NCI-H1048 (cell line): ENCODE results near the gene ARID3C.

ENCODE experiments used
- DNase-seq: peaks from one replicate; lab custom pipeline; 2025; lab: John Stamatoyannopoulos, UW

The ARID3C gene

DNA sequence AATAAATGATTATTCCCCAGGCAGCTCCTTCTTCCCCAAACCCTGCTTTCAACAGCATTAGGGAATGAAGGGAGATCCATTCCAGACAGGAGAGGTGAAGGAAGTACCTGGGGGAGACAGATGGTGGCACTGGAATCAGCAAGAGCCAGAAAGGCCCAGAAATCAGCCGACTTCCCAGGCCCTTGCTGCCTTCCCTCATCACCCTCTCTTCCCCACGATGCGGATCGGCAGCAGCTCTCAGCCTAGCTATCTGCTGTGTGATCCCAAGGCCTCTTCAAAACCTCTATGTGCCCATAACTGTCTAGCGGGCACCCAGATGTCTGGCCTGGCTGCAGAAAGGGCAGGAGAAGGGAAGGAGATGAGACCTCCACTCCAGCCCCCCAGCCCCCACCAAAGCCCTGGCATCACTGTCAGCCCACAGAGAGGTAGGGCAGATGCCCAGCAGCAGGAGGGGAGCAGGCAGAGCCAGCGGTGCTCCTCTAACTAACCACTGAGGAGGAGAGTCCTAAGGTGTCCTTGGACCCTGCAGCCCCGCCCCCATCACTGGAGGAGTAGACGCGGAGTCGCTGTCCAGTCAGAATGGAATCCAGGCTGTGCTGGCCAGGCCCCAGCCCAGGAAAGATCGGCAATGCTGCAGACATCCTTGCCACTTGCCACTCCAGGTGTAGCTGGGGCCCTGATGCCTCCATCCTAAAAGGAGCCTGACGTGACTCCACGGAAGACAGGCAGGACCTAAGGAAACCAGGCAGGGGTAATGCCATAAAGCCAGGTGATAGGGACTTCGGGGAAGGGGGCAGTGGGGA is 52.1 kb downstream of the ARID3C start:
- no peak for DNase-seq

DNA sequence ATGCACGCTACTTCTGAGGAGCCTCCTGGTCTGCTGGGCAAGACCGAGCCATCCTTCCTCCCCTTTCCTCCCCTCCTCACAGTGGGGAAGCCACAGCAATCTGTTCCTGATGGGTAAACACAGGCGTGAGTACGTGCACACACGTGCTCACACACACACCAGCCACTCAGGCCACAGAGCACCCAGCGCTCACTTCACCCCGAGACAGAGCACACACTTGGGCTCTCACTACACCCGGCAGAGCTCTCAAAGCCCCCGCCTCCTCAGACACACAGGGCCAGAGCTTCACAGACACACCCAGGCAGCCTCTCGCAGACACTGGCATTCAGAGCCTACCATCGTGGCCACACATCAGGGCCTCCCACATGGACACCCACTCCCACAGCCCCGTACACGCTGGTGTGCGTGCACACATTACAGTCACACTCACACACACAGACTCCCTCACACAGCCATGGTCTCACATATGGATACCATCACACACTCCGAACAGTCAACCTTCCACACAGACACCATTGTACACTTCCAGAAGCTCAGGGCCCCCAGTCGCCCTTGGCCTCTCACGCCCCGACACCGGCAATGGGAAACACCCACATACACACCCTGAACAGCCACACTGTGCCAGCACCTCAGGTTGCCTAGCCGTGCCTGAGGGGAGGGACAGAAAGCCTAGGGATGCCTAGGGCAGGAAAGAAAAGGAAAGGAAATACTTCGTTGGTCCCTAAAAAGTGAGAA is 52.8 kb downstream of the ARID3C start:
- no peak for DNase-seq

DNA sequence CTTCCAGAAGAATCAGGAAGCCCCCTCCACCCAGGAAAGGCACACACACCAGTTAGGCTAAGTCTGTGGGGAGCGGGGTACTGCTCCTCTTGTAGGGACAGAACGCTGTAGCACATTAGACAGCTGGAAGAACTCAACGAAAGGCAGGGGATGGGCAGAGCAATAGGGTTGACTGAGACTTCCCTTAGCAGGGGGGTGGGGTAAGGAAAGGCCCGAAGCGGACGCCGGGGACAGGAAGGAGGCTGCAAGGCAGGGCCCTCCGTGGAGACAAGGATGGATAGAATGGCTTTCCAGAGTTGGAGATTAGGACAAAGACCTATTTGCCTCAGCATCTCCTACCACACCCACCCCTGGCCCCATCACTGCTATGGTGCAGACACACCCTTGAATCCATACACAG is 53.6 kb downstream of the ARID3C start:
- DNase-seq, result no peak

DNA sequence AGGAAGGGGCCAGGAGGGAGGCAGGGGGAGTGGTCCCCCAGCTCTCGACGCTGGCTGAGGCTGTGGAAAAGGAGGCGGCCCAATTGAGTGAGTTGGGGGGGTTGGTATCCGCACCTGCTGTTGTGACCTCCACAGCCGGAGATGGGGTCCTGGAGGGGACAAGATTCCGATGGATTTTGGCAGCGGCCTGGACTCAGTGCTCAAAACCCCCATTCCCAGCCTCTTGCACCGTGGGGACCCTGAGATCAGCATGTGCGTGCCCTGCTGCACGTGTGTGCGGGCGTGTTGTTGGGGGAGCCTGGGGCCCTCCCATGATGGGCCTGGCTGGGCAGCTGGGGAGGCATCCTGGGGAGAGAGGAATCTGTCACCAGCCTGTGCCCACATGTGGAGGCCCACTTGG is 54.3 kb downstream of the ARID3C start:
- DNase-seq, result no peak

DNA sequence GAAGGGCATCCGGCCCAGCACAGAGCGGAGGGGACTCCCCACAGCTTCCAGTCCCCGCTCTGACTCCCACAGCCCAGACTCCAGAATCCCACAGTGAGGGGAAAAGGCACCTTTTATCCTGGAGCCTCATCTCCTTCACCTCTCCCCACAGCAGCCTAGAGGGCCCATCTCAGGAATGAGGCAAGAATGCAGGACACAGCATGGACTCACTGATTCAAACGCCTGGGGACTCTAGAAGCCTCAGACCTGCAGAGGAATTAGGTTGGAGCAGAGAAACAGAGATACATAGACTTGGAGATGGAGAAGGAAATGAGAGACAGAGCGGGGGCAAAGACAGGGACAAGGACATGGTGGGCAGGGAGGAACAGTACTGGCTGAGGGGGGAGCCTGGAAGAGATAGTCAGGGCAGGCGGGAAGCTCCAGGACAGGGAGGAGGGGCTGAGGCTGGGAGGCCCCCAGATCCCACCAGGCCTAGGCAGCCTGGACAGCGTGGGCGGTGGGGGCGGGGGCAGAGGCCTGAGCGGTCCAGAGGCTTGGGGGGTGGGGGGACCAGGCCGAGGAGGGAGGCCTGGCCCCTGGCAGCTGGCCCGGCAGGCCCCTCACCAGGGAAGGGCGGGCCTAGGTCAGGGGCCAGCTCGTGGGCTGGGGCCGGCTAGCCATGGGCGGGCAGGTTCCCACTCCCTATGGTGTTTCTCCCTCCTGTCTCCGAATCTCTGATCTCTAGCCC is 55.1 kb downstream of the ARID3C start:
- DNase-seq, result no peak

DNA sequence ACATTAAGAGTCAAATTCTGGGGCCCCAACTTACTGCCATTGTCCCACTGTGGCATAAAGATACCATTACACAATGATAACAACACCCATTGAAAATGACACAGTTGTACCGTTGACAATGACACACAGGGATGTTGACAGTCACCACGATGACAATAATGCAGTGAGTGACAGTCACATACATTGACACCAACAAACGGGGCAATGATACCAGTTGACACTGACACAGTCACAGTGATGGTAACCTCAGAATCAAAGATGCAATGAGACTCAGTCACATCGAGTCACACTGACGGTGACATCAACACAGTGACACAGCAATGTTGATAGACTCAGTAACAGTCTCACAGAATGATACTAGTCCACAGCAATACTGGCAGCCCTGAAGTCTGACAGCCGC is 56.2 kb downstream of the ARID3C start:
- DNase-seq, result no peak

DNA sequence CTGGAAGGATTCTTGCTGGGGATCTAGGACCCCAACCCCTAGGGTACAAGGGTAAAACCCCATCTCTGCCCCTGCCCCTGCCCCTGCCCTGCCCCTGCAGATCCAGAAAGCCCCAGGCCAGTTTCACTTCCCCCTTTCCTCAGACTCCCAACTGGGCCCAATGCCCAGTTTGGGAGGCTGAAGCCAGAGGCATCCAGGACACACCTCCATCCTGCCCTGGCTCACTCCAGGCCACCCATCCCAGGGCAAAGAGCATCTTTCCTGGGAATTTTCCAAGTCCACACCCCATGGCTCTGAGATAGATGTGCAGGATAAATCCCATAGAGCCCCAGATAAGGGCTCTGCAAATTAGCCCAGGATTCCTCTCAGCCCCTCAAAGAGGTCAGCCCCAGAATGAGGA is 56.8 kb downstream of the ARID3C start:
- DNase-seq, result no peak

DNA sequence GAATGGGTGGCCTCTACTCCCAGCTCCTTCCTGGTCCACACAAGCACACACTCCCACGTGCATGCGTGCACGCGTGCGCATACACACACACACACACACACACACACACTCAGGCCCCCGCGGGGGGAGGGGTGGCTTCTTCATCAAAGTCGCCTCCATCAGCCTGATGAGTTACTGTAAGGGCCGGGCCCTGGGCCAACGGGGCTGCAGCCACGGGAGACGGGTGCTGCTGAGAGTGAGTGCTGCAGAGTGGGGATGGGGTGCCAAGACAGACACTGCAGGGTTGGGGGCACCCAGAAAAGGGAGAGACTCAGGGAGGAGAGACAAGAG is 57.4 kb downstream of the ARID3C start:
- no peak for DNase-seq
